HL-60 (cell line): ENCODE results near the gene CHN2.

ENCODE experiments used
- DNase-seq, 2 experiments: peaks; one replicate each; pipeline ENCODE4 v3.0.0-alpha.2; 2010 to 2020; ENCODE audit warnings: low read depth in 1 of 2, low spot score in 1 of 2
- H3K27ac ChIP-seq: fragments of 250-450 bp; sonication (Bioruptor Pico); replicated peaks from 2 replicates; pipeline ENCODE4 v1.5.1; 2020; ENCODE audit warnings: mild to moderate bottlenecking, moderate library complexity
- H3K27me3 ChIP-seq: fragments of 250-450 bp; sonication (Bioruptor Pico); 2 replicates; pipeline ENCODE4 v1.5.1; 2021; ENCODE audit warnings: mild to moderate bottlenecking, moderate library complexity; ENCODE audit not compliant: insufficient read depth, poor library complexity, severe bottlenecking
- H3K4me3 ChIP-seq: replicated peaks from 2 replicates; pipeline ENCODE4 v1.5.1; 2011; ENCODE audit warnings: mild to moderate bottlenecking, control low read depth, low read length; ENCODE audit not compliant: insufficient read depth
- GABPA ChIP-seq: IDR thresholded peaks from 2 replicates; pipeline ENCODE4 v1.6.1; 2012; ENCODE audit warnings: low read depth
- POLR2AphosphoS5 ChIP-seq: IDR thresholded peaks from 2 replicates; pipeline ENCODE4 v1.6.1; 2012; ENCODE audit warnings: low read depth
- SPI1 ChIP-seq: IDR thresholded peaks from 2 replicates; pipeline ENCODE4 v1.6.1; 2012; ENCODE audit warnings: low read depth, mild to moderate bottlenecking, borderline replicate concordance
- TF ChIP-seq, protein P1 (sequence below): IDR thresholded peaks from 2 replicates; pipeline ENCODE4 v1.6.1; 2012; ENCODE audit warnings: low read depth; ENCODE audit not compliant: insufficient replicate concordance
- TF ChIP-seq, protein P2 (sequence below): IDR thresholded peaks from one replicate; pipeline ENCODE4 v1.5.1; 2011; ENCODE audit warnings: low read length, control low read depth, inconsistent platforms; ENCODE audit not compliant: insufficient read depth

CHN2 gene

DNA sequence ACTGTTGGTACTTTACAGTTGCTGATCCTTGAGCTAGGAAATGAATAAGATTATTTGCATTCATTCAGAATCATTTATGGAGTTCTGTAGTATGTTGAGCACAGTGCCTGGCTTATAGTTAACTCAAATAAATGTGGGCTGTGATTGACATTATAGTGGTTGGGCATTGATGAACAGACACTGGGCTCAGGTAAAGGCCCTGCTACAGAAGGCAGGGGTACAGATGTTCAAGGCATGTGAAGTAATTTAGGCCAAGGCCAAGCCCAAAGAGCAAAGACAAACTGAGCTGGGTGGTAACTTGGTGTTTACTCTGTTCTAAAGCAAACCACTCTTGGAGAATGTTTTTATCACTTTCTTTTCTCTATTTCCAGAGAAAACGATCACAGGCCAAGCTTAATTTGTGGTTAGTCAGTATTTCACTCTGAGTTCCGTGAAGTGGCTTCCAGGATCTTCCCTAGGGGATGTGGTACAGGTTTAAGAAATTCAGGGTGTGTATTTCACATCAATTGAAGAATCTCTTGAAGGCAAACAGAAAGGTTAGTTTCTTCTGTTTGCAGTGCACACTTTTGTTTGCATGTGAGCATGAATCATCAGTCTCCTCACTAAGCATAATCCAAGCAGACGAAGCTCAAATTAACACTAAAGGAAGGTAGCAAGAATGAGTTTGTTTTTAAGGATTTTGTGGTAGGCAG lies 255.1 kb downstream of the CHN2 start:
- TF ChIP-seq, protein P1, sequence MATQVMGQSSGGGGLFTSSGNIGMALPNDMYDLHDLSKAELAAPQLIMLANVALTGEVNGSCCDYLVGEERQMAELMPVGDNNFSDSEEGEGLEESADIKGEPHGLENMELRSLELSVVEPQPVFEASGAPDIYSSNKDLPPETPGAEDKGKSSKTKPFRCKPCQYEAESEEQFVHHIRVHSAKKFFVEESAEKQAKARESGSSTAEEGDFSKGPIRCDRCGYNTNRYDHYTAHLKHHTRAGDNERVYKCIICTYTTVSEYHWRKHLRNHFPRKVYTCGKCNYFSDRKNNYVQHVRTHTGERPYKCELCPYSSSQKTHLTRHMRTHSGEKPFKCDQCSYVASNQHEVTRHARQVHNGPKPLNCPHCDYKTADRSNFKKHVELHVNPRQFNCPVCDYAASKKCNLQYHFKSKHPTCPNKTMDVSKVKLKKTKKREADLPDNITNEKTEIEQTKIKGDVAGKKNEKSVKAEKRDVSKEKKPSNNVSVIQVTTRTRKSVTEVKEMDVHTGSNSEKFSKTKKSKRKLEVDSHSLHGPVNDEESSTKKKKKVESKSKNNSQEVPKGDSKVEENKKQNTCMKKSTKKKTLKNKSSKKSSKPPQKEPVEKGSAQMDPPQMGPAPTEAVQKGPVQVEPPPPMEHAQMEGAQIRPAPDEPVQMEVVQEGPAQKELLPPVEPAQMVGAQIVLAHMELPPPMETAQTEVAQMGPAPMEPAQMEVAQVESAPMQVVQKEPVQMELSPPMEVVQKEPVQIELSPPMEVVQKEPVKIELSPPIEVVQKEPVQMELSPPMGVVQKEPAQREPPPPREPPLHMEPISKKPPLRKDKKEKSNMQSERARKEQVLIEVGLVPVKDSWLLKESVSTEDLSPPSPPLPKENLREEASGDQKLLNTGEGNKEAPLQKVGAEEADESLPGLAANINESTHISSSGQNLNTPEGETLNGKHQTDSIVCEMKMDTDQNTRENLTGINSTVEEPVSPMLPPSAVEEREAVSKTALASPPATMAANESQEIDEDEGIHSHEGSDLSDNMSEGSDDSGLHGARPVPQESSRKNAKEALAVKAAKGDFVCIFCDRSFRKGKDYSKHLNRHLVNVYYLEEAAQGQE, result no peak
- TF ChIP-seq POLR2AphosphoS5 (no peak), SPI1 (no peak), GABPA (no peak)
- TF ChIP-seq, protein P2, sequence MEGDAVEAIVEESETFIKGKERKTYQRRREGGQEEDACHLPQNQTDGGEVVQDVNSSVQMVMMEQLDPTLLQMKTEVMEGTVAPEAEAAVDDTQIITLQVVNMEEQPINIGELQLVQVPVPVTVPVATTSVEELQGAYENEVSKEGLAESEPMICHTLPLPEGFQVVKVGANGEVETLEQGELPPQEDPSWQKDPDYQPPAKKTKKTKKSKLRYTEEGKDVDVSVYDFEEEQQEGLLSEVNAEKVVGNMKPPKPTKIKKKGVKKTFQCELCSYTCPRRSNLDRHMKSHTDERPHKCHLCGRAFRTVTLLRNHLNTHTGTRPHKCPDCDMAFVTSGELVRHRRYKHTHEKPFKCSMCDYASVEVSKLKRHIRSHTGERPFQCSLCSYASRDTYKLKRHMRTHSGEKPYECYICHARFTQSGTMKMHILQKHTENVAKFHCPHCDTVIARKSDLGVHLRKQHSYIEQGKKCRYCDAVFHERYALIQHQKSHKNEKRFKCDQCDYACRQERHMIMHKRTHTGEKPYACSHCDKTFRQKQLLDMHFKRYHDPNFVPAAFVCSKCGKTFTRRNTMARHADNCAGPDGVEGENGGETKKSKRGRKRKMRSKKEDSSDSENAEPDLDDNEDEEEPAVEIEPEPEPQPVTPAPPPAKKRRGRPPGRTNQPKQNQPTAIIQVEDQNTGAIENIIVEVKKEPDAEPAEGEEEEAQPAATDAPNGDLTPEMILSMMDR, result no peak
- Histone ChIP-seq H3K27ac (no peak overlapping the region), H3K27me3 (peaks cover 3% of the 10 kb centered on the region), H3K4me3 (no peak overlapping the region)
- no peak for DNase-seq

DNA sequence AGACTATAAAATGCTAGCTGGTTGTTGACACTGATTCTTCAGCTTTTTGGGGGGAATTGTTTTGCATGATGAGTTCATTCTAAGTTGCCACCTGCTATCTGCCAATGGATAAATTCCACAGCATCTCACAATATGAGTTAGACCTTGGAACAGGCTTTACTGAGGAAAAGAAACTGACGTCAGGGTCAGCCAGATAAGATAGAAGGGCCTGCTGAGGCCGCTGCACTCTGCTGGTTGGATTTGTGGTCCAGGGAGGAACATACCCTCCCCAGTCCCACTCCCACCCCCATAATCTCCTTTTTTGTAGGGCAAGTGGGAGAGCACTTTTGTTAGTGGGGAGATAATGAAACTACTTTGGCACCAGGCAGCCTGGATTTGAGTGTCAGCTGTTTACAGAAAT lies 258.4 kb downstream of the CHN2 start:
- no peak overlapping the region for H3K4me3 ChIP-seq
- H3K27me3 ChIP-seq, result peaks cover 3% of the 10 kb centered on the region
- no peak for DNase-seq
- no peak overlapping the region for H3K27ac ChIP-seq
- TF ChIP-seq, protein P2, result no peak
- TF ChIP-seq SPI1, result no peak
- TF ChIP-seq POLR2AphosphoS5, result no peak

DNA sequence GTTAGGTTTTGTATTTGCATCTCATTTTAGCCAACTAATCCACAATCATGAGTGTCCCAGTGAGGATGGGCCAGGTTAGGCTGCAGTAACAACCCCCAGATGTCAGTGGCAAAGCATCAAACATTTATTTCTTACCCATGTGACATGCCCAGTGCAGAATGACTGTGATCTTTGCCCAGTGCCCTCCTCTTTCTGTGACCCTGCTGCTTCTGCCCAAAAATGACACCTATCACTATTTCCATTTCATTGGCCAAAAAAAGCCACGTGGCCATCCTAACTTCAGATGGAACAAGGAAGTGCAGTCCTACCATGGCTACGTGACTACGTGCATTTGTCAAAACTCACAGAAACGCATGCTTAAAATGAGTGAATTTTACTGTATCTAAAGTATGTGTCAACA lies 259.9 kb downstream of the CHN2 start:
- Histone ChIP-seq H3K27ac (no peak overlapping the region), H3K27me3 (no peaks in the 10 kb centered on the region), H3K4me3 (no peak overlapping the region)
- TF ChIP-seq SPI1 (no peak), POLR2AphosphoS5 (no peak), GABPA (no peak)
- TF ChIP-seq, protein P1, result no peak
- TF ChIP-seq, protein P2, result no peak
- DNase-seq, result no peak

GRCh38 chr7:29454899-29455451 lies 260.4 kb downstream of the CHN2 start:
- H3K4me3 ChIP-seq, result no peak overlapping the region
- TF ChIP-seq, protein P1, result no peak
- TF ChIP-seq SPI1 (no peak), POLR2AphosphoS5 (no peak), GABPA (no peak)
- TF ChIP-seq, protein P2, result no peak
- H3K27ac ChIP-seq, result no peak overlapping the region
- H3K27me3 ChIP-seq, result no peaks in the 10 kb centered on the region
- no peak for DNase-seq
